ENCODE measurements around the gene LRRK1.

Gene LRRK1

DNA sequence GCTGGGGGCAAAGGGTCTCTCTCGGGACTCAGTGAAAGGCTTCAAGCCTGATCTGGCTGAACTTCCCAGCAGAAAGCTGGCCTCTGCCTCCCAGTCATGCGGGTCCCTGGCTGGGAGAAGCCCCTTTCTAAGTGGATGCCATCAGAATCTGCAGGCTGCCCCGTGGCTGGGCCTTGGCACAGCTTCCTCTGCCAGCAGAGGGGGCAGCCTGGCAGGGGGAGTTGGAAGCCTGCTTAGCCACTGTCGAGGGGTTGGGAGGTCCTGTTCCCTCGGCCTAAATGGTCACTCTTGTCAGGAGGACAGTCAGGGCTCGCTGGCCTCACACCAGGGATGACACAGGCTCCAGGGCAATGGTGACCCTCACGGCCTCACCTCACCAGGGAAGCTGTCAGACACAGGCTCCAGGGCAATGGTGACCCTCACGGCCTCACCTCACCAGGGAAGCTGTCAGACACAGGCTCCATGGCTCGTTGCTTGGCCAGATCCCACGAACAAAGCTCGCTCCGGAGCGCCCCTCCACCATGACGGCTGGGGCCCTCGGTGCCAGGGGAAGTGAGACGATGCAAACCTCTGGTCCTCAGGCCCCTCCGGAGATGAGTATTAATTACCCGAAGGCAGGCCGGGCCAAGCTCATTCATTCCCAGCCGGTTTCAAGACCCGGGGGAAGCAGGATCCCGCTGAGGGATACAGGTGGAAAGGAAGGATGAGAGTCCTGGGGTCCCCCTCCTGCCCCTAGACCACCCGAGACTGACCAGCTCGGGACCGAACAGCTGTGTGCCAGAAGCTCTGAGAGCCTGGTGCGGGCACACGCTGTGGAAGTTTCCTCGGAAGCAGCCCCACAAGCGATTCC is 181.7 kb downstream of the LRRK1 start:
- DNase-seq: no peak

DNA sequence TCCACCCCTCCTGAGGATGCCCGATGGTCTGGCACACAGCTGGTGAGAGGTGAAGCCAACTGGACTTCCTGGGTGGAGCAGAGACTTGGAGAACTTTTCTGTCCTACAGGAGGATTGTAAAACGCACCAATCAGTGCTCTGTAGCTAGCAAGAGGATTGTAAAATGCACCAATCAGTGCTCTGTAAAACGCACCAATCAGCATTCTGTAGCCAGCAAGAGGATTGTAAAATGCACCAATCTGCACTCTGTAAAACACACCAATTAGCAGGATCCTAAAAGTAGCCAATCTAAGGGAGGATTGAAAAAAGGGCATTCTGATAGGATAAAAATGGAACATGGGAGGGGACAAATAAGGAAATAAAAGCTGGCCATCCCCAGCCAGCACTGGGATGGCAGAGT is 182.5 kb downstream of the LRRK1 start:
- DNase-seq: no peak

DNA sequence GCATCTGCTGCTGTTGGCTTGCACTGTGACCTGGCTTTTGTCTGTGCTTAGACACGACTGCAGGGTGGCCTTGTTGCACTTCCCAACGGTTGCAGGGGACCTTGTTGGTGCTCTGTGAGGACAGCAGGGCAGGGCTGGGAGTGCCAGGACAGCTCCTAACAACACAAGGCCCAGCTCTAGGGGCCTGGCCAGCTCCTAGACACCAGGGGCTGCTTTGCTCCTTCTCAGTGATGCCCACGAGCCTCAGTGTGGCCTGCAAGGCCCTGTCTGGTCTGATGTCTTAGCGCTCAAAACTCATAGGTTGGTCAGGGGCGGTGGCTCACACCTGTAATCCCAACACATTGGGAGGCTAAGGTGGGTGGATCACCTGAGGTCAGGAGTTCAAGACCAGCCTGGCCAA is 183.6 kb downstream of the LRRK1 start:
- no peak for DNase-seq

DNA sequence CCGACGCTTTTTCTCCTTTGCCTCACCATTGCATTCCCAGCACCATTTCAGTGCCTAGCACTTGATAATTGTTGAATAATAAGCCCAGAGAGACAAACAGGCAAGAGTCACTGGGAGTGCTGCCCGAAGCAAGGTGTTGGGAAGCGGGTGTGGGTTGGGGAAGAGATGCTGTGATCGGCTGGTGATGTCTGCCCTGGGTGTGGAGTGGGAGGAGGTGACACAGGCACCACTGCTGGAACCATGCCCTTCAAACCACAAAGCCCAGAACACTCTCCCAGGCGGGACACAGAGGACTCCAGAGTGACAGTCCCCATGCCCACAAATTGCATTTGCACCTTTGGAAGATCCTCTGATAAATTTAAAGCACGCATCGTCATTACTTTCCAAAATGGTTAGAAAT is 184.4 kb downstream of the LRRK1 start:
- no peak for DNase-seq

DNA sequence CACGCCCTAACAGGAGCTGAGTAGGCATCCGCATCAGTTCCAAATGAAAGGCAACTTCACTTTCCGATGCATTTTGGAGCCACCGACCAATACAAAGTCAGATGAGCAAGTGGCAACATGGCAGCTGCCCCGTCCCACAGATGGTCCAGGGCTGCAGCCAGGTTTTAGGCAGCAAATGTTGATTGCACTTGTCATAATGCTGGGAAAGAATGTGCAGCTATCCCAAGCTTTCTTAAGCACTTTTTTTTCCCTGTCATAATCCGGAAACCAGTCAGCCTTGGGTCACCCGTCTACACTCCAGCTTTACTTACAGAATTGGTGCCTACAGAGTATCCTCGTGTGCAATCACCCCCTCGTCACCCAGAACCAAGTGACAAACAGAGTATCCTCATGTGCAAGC is 185.0 kb downstream of the LRRK1 start:
- no peak for DNase-seq

DNA sequence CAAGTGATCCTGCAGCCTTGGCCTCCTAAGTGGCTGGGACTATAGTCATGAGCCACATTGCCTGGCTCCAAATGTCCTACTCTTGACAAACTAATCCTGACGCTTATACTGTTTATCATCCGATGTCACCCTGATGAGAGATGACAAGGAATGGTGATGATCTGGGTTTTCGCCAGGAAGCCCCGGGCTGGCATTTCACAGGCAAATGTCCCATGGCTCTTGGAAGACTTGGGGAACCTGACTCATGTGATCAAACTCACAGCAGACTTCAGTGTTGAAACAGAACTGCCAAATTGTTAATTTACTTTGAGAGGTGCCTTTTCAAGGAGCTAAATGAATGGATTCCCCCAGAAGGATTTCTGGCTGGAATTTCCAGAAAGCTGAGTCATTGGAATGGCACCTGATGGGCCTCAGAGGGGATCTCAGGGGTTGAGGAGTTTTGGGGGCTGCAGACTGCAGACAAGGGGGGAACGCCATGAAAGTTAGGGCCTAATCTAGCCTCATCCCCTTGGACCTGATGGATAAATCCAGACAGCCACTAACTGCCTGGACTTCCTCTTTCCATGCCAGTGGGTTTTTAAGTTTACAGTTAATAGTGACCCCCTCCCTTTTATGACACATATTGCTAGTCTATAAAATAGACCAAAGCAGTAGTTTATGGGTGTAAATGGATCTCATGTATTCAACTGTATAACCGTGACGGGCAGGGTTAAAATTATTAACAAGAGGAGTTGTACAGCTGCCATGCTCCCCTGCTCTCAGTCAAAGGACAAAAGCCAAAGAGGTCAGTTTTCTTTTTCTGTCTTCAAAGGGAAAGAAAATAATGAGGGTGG is 186.1 kb downstream of the LRRK1 start:
- DNase-seq: peak; percentile 72

DNA sequence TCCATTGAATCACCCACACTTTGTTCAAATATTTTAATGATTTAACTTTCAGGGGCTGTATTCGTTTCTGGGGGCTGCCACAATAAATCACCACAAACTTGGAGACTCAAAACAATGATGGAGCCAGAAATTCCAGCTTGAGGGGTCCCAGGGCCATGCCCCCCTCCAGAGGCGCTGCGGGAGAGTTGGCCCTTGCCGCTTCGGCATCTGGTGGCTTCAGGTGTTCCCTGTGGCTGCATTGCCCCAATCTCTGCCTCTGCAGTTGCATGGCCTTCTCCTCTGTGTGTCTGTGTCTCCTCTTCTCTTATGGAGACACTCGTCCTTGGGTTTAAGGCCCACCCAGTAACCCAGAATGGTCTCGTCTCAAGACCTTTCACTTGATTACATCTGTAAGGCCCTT is 187.9 kb downstream of the LRRK1 start:
- no peak for DNase-seq

DNA sequence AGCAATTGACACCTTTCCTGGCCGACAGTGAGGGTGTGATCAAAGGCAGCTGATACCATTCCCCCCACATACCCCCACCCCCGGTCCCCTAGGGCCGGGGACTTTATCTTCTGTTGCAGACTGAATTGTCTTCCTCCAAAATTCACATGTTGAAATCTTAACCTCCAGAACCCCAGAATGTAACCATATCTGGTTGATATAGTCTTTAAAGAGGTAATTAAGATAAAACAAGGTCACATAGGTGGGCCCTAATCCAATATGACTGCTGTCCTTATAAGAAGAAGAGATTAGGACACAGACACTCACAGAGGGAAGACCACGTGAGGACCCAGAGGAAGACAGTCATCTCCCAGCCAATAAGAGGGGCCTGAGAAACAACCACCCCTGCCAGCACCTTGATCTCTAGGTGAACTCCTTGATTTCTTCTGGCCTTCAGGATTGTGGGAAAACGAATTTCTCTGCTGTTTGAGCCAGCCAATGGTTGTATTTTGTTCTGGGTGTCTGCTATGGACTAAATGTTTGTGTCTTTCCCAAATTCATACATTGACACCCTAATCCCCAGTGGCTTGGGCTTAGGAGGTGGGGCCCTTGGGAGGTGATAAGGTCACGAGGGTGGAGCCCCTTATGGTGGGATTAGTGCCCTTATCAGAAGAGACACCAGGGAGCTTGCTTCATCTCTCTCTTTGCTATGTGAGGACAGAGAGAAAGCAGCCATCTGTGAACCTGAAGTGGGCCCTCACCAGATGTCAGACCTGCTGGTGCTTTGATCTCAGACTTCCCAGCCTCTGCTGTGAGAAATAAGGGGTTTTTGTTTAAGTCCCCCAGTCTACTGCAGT is 188.7 kb downstream of the LRRK1 start:
- DNase-seq: no peak

DNA sequence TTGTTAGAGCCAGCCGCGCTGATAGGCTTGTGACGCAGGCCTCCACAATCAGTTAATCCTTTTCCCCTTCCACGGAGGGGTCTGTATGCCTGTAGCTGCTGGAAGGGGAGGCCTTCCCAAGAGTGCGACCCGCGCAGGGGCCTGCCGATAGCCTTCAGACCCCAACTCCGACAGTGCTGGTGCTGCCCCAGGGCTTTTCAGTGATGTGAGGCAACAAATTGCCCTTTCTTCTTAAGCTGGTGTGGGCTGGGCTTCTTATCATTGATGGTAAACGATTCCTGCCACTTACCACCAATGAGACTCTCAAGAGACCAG is 189.3 kb downstream of the LRRK1 start:
- no peak for DNase-seq

DNA sequence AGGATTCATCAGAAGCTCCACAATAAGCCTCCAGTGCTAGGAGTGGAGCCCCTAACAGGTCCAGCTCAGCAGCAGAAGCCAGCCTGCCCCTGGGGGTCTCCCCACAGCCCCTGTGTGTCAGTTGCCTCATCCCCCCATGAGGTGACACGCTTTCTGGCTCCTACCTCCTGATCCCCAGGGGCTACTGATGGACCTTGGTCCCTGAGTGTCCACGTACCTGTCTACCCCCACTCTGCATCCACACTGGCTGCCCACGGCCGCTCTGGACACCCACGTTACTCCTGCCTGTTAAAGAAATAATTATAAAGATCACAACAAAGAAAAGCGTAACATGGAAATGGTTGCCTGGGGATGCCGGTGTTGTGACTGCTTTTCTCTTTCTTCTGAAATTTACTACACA is 189.6 kb downstream of the LRRK1 start:
- DNase-seq: no peak

DNA sequence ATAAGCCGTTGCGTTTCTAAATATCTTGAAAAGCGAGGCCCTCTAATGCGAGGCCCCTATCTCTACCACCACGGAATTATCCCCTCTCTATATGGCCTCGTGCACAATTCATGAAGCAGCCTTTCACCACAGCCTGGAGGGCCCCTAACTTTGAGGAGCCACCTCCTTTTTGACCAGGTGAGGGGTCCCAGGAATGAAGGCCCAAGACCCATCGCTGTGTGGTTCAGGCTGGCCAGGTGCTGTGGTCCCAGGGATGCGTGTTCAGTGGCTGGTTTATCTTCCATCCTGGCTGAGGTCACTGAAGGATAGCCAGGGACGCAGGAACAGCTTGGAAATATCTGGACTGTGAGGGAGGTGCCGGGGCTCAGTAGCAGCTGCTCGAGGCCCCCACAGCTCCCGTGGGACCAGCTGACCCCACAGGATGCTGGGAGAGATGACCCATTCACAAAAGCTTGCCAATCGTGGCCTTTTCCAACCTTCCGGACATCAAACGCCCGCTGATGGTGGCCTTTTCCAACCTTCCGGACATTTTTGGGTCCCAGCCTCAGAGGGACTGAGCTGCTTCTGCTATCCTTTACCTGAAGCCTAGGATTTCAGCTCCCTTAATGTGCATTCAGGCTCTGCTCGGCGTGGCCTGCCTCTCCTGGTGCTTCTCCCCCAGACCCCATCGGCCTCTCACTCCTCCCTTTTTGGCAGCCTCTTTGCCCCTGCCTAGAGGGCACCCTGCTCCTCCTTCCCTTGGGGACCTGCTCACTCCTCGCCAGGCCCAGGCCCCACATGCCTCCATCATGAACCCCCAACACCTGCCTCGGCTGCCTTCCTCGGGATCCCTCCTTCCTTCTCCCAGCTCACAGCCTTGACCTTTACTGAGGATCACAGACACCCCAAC is 191.8 kb downstream of the LRRK1 start:
- DNase-seq: no peak

DNA sequence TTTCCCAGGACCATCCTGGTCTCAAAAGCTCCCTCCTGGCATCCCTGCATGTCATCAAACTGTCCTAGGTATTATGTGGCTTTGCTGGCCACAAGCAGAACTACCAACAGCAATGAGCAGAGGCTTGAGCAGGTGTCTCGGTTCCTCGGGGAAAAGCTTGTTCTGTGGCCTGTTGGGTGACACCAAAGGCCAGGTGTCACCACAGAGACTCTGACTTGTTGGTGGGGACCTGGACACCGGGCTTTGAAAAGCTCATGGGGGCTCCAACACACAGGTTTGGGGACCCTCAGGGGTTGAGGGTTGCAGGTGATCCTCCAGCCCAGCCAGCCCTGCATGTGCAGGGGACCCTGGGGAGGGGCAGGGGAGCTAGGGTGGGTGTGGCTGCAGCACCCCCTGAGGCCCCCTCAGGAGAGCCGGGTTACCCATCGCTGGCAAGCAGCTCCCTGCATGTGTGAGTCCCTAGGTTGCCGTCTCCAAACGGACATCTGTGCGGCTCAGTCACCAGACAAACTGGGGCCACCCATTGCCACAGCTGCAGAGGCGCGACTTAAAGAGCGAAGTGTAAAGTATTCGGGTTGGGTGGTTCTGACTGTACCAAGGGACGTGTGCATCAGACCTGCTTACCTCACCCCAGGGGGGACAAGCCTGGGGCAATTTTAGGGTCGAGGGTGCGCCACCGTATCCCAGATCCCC is 192.6 kb downstream of the LRRK1 start:
- no peak for DNase-seq

DNA sequence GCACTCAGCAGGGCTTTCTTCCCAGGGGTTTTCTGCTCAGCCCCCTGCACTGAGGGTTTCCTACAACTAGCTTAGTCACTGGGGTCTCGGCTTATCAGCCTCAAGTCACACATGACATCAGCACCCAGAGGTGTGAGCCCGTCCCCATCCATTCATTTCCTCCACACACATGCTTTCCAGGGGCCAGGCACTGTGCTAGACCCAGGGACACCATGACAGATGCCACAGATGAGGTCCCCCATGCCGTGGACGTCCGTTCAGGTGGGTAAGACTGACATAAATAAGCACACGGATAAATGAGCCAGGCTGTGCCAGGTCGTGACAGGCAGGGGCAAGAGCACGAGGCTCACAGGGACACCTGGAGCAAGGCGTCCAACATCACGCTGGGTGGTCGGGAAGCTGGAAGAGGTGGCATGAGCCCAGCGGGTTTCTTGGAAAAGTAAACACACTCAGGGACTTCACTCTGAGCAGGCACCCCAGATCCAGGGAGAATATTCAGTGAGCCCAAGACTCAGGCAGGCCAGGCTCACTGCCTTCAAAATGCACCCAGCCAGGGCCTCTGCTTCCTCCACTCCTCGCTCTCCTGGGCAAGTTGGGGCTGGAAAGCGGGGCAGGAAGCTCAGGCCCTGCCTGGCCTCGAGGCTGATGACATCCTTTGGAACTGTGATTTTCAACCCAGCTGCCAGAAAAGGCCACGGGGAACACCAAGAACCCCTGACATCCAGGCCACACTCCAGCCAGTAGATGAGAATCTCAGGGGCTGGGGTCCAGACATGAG is 193.4 kb downstream of the LRRK1 start:
- no peak for DNase-seq

DNA sequence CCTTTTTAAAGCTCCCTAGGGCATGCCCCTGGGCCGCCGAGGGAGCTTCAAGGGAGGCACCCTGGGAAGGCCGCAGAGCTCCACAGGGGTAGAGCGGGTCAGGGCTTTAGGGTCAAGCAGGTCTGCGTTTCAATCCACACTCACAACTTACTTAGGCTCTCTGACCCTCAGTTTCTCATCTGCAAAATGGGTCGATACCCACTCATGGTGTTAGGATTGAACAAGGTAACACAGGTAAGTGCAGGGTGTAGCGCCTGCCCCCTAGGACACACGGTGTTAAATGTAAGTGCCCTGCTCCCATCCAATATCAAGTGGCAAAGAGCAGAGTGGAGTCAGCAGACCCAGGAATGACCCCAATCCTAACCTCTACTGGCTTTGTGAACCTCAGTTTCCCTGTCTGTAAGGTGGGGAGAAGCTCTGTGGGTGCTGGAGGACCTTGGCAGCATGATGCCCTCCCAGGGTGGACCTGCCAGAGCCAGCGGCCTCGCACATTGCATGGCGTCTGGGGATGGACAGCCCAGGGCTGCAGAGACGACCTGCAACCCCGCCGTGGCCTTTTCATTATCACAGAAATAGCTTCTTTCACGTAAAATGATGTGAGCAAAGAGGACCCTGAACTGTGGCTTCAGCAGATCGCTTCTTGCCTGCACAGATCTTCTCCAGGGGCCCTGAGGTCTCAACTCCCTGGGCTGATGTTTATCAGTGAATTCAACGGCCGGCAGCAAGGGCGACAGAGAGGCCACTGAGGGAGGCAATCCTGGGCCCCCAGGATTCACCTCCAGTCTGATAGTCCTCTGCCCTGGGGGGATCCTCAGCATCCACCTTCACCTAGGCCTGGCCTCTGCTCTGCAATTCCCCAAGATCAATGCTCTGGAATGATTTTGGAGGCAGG is 194.2 kb downstream of the LRRK1 start:
- no peak for DNase-seq

DNA sequence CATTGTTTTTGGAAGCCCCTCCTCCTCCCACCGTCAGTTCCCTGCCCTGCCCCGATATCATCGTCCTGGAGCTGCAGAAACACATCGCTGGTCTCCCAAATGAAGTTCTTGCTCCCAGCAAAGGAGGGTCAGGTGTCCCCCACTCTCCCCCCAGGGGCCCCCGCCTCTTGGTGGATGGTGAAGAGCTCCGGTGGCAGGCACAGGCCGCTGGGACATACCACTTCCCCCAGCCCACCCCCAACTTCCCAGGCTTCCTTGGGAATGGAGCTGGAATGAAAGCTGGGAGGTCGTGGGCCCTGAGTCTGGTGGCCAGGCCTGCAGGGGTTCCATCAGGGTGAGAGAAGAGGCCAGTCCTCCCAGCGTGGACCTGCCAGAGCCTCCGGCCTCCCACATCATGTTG is 195.0 kb downstream of the LRRK1 start:
- DNase-seq: no peak

DNA sequence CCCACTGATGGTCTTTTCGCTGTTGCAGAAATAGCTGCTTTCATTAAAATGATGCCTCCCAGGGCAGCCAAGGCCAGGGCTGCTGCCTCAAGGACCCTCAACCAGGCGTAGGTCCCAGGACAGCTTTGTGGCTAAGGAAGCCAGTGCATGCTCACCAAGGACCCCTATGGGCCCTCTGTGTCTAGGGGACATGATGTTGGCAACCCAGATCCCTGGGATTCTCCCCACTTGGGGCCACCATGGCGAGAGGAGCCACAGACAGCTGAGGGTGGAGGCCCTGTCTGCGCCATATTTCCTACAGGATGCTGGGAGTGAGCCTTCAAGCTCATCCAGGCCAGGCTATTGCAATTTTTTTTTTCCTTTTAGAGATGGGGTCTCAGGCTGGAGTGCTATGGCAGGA is 195.5 kb downstream of the LRRK1 start:
- no peak for DNase-seq

DNA sequence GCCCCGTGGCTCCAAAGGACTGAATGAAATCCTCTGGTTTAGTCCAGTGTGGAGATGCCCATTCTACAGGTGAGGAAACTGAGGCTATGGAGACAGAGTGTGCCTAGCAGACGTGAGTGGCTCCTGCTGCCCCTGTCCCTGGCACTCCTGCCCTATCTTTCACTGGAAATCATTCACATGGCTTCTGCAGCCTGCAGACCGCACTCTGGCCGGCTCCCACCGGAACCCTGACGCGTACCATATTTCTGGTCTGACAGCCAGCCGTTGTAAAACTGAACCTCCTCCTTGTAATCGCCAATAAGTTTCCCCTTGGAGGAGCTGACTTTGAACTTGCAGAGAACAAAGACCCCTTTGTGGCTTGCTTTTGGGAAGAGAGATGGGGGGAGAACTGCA is 196.2 kb downstream of the LRRK1 start:
- DNase-seq: no peak

DNA sequence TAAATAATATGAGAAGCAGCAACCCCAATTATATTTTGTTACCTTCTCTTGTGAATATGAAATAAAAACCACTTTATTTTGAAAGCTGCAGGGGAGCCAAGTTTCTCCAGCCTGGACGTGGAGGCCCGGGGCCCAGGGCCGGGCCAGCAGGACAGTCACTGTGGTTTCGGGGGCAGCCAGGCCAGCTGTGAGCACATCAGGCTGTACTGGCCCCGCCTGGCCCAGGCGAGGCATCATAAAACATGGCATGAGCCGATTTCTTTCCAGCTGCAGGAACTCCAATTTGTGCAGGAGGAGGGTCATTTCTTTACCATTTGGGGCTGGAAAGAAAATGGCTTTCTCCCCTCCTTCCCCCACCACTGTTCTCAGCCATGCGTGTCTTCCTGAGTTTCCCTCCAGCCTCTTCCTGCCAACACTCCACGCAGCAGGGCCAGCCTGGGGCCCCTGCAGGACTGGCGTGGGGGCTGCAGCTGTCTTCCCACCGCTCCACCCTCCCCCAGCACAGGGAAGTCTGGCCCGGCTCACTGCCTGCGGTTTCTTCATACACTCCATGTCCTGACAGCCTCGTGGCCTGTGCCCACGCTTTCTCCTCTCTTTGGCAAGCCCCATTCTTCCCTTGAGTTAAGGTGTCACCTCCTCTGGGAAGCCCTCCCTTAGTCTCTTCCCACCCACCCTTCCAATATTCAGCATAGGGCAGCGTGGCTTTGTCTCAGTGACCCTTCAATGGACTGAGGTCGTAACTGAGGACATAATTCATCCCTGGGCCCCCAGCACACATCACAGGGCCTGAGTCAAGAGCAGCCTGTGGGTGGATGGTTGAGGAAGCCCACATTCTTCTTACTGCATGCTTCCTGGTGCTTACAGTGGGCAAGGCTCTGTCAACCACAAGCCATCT is 196.9 kb downstream of the LRRK1 start:
- DNase-seq: peak; percentile 52

DNA sequence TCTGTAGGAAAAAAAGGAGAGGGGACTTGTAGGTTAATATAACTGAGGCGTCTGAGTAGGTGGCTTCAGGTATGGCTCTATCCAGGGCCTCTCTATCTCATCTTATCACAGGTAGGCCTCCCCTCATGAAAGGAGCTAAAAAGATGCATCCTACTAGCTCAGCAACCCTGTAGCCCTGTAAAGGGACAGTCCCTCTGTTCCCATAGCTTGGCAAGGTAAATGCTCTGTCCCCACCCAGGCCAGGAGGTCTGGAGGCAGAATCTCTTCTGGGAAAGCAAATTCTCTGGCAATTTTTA is 197.5 kb downstream of the LRRK1 start:
- DNase-seq: no peak

All from fibroblast of skin of right quadriceps (primary cell).